ENCODE measurements around the gene RPL27. TPM values are rescaled to one million over a fixed set of nuclear protein-coding genes. Genes with fewer than 3 reads are reported as not detected.
A peak's percentile ranks its signal among the peaks of the same experiment; 100 is the strongest.

RPL27 gene
- total and polyA plus RNA-seq, 2 experiments from 2014 or later = 958 to 971 TPM

GRCh38 chr17:43028221-43028861 lies 30.1 kb downstream of the RPL27 start:
- Histone ChIP-seq H3K9me3 (ENCODE audit: low read depth) (no peaks in the 10 kb centered on the region), H3K27me3 (no peaks in the 10 kb centered on the region), H3K4me1 (ENCODE audit: low read depth) (peaks cover 2% of the 10 kb centered on the region), H3K36me3 (no peaks in the 10 kb centered on the region), H3K27ac (no peak overlapping the region), H3K4me3 (no peak overlapping the region)
- TF ChIP-seq CTCF (IDR thresholded peaks at IDR 0.05; ENCODE audit: low read depth, low read length) = no peak
- no peak for DNase-seq (ENCODE audit: low read depth in 1 of 2, low spot score in 1 of 2)

DNA sequence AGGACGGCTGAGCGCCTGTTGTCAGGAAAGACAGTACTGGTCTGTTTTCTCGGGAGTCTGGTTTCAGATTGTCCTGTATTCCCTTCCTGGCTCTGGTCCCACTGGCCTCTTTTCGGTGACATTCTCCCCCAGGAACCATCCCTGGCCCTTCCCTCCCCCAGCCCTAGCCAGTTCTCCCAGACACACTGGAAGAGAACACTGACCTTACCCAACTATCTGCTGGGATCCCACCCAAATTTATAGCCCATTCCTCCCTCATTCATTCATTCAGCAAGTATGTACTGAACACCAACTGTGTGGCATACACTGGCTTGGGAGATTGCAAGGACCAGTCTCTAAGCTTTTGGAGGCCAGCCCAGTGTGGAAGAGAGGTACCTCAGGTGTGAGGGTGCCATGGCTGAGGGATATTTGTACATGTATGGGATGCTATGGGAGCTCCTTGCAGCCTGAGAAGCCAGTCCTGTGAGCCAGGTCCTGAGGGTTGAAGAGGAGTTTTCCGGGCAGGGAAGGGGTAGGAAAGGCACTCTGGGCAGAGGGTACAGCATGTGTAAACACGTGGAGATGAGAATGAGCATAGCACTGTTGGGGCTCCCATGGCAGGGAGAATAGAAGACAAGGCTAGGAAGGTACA lies 32.0 kb downstream of the RPL27 start:
- Histone ChIP-seq H3K4me1 (ENCODE audit: low read depth) (peaks cover 21% of the 10 kb centered on the region), H3K27ac (no peak overlapping the region), H3K36me3 (no peaks in the 10 kb centered on the region), H3K9me3 (ENCODE audit: low read depth) (no peaks in the 10 kb centered on the region), H3K4me3 (no peak overlapping the region), H3K27me3 (no peaks in the 10 kb centered on the region)
- no peak for TF ChIP-seq CTCF (IDR thresholded peaks at IDR 0.05; ENCODE audit: low read depth, low read length)
- DNase-seq (ENCODE audit: low read depth in 1 of 2, low spot score in 1 of 2) = no peak

DNA sequence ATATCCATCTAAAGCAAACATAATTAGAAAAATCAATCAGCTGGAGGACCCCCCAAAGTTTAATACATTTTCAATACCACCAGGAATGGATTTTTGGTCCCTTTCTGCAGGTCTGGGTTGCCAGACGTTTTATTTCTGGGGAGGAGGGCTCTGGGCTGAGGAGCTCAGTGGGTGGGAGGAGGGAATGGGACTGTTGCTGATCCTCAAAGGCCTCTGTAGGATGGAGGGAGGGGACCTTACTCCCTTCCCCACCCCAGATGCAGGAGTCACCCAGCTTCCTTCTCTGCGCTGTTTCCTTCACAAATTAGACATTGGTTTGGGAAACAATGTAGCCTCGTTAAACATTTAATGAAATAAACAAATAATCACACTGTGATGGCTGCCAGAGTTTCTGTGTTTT lies 33.4 kb downstream of the RPL27 start:
- no peak for DNase-seq (ENCODE audit: low read depth in 1 of 2, low spot score in 1 of 2)
- H3K9me3 ChIP-seq (ENCODE audit: low read depth) = no peaks in the 10 kb centered on the region
- no peaks in the 10 kb centered on the region for H3K27me3 ChIP-seq
- peaks cover 28% of the 10 kb centered on the region for H3K4me1 ChIP-seq (ENCODE audit: low read depth)
- TF ChIP-seq CTCF (IDR thresholded peaks at IDR 0.05; ENCODE audit: low read depth, low read length) = no peak
- H3K4me3 ChIP-seq = no peak overlapping the region
- H3K36me3 ChIP-seq = no peaks in the 10 kb centered on the region
- H3K27ac ChIP-seq = no peak overlapping the region

DNA sequence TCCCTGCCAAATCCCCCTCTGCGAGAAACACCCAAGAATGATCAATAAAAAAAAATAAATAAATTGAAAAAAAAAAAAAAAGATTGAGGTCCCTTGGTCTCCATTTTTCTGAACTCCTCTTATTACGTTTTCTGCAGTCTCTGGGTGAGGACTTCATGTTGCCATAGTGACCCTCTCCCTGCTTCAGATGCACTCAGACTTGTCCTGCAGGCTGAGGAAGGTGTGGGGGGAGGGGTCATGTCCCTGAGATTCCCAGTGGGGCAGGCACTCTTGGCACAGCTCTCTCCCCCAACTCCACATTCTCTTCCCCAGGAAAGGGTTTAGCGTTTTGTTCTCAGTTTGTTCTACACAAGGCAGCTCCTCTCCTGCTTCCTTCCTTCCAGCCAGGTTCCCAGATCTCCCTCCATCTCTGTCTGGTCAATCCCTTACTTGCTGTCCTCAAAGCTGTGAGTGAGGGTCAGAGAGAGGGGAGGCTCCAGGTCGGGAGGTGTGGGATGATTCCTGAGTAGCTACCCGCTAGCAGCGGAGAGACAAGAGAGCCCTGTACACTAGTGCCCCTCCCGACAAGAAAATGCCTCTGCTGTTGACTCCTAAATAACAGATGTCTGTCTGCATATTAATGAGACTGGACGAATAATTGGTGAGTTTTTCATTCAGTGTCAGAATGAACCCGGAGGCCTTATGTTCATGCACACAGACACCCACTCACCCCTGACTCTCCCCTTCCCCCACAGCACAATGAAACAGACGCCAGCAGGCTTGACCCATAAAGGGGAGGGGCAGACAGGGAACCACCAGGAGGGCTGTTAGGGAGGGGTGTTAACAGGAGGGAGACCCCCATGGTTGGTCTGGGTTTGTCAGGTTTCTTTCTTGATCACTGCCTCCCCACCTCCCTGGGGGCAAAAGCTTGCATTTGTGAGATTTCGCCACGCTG lies 36.0 kb downstream of the RPL27 start:
- no peak overlapping the region for H3K4me3 ChIP-seq
- no peak for TF ChIP-seq CTCF (IDR thresholded peaks at IDR 0.05; ENCODE audit: low read depth, low read length)
- DNase-seq (ENCODE audit: low read depth in 1 of 2, low spot score in 1 of 2) = peak in 1 of 2 donors; percentile 54
- H3K36me3 ChIP-seq = no peaks in the 10 kb centered on the region
- no peaks in the 10 kb centered on the region for H3K9me3 ChIP-seq (ENCODE audit: low read depth)
- peaks cover 28% of the 10 kb centered on the region for H3K4me1 ChIP-seq (ENCODE audit: low read depth)
- H3K27ac ChIP-seq = peak overlapping the region; percentile 71
- H3K27me3 ChIP-seq = no peaks in the 10 kb centered on the region

DNA sequence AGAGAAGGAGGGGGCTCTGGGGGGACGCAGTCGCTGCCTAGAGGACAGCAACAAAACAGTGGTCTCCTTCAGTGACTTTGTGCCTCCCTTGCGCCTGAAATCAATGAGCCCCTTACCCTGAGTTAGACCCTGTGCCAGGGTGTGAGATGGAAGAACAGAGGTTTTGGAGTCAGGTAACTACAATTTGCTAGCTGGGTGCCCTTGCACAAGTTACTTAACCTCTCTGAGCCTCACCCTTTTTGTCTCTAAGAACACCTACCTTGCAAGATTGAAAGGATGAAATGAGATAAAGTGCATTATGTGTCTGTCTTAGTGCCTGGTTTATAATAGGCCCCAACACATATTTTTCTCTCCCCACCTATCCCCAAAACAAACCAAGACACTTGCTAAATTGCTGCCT lies 36.7 kb downstream of the RPL27 start:
- Histone ChIP-seq H3K4me1 (ENCODE audit: low read depth) (peaks cover 28% of the 10 kb centered on the region), H3K27me3 (no peaks in the 10 kb centered on the region), H3K4me3 (no peak overlapping the region), H3K9me3 (ENCODE audit: low read depth) (no peaks in the 10 kb centered on the region), H3K27ac (peak overlapping the region; percentile 71), H3K36me3 (no peaks in the 10 kb centered on the region)
- no peak for DNase-seq (ENCODE audit: low read depth in 1 of 2, low spot score in 1 of 2)
- TF ChIP-seq CTCF (IDR thresholded peaks at IDR 0.05; ENCODE audit: low read depth, low read length) = no peak
